Cardiac fibroblast (primary cell): Measurements from ENCODE around the gene TM9SF1.

Experiments used
- DNase-seq, 2 donors: peaks; one replicate each; pipeline versions ENCODE4 v3.0.0 to v3.0.0-alpha.2; 2010; ENCODE audit warnings: low read depth in 2 of 2
- H3K4me3 ChIP-seq, 2 donors: replicated peaks in 1 of 2; 1 replicate in 1 of 2; 2 replicates in 1 of 2; pipeline ENCODE4 v1.5.1; 2011; ENCODE audit warnings: low read depth in 2 of 2, low read length in 2 of 2, mild to moderate bottlenecking in 2 of 2, moderate library complexity in 1 of 2
- CTCF ChIP-seq: IDR thresholded peaks from one replicate; pipeline ENCODE4 v1.5.1; 2011; ENCODE audit warnings: low read depth, mild to moderate bottlenecking, low read length, inconsistent platforms

Gene TM9SF1

GRCh38 chr14:24146978-24147760 is 48.1 kb downstream of the TM9SF1 start, which contains the start of gene RNF31:
Gene RNF31 (plus strand): TSS chr14:24147498. CDS start chr14:24147699, 201 bp downstream.
- peak; percentile 98 to 99 for DNase-seq
- TF ChIP-seq CTCF = no peak
- peak within 1 kb of the TSS; percentile 88 to 91 for H3K4me3 ChIP-seq

GRCh38 chr14:24146453-24146977 is 48.7 kb downstream of the TM9SF1 start, which contains the start of gene PSME2:
Gene PSME2 (minus strand): TSS chr14:24146610. CDS start chr14:24146581, 29 bp downstream.
- peak within 1 kb of the TSS; percentile 88 to 91 for H3K4me3 ChIP-seq
- peak; percentile 95 to 99 for DNase-seq
- no peak for TF ChIP-seq CTCF

GRCh38 chr14:24145690-24146452 is 49.4 kb downstream of the TM9SF1 start:
- DNase-seq = peak in 1 of 2 donors; percentile 31
- no peak for TF ChIP-seq CTCF

GRCh38 chr14:24145219-24145618 is 50.0 kb downstream of the TM9SF1 start:
- DNase-seq = no peak
- TF ChIP-seq CTCF = no peak
- peak overlapping the region in 1 of 2 donors; percentile 12 for H3K4me3 ChIP-seq

More at GRCh38 chr14:24145690-24146452, 49.4 kb downstream of the TM9SF1 start:
- H3K4me3 ChIP-seq = peak overlapping the region; percentile 88 to 91

- no peak for DNase-seq
- TF ChIP-seq CTCF = no peak
Measured at GRCh38 chr14:24144451-24144850, 50.8 kb downstream of the TM9SF1 start.

GRCh38 chr14:24143511-24143910 is 51.7 kb downstream of the TM9SF1 start:
- DNase-seq = peak in 1 of 2 donors; percentile 86
- H3K4me3 ChIP-seq = no peak overlapping the region
- no peak for TF ChIP-seq CTCF

More at GRCh38 chr14:24144451-24144850, 50.8 kb downstream of the TM9SF1 start:
- no peak overlapping the region for H3K4me3 ChIP-seq
